ENCODE data around the gene ABCC12.
"Not testable (repeated sequence)": the region's sequence is repeated elsewhere in the genome, so short reads cannot be mapped to it uniquely, and the experiment has no call there.

The ABCC12 gene

GRCh38 chr16:48181746-48182520, 26.1 kb upstream of the ABCC12 start:
- H3K4me1 ChIP-seq (ENCODE audit: control insufficient read depth, insufficient read depth, low read length); H3K9ac ChIP-seq (ENCODE audit: low read length); H3K27ac ChIP-seq (ENCODE audit: low read depth, low read length); H3K4me3 ChIP-seq (ENCODE audit: low read length); H3K27me3 ChIP-seq (ENCODE audit: control insufficient read depth, insufficient read depth, low read length); H3K36me3 ChIP-seq (ENCODE audit: control insufficient read depth, insufficient read depth, low read length): not testable (repeated sequence)

DNA sequence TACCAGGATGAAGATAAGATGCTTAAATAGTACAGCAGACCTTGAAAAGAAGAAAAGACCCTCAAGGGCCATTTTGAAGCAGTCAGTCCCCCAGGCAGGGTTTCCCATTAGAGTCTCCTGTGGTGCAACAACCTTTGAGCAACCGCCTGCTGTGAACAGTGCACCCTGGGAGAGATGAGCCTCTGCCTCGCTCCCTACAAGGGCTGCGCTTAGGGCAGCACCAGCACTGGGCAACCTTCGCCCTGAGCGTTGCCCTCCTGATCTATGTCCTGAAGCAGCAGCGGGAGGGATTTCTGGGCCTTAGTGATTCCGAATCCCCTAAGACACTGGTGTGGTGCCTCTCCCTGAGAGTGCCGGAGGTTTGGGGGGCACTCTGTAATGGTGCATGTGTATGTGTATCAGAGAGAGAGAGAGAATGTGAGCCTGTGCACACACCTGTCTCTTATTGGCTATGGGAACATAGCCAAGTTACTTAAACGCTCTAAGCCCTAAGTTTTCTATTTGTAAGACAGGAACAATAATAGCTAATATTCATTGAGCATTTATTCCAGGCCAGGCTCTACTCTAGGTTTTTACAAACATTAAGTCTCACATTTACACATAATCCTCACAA, 25.2 kb upstream of the ABCC12 start:
- H3K36me3 ChIP-seq (ENCODE audit: control insufficient read depth, insufficient read depth, low read length), result no peaks in the 10 kb centered on the region
- no peak overlapping the region for H3K9ac ChIP-seq (ENCODE audit: low read length)
- no peak overlapping the region for H3K4me3 ChIP-seq (ENCODE audit: low read length)
- H3K4me1 ChIP-seq (ENCODE audit: control insufficient read depth, insufficient read depth, low read length), result no peaks in the 10 kb centered on the region
- H3K27ac ChIP-seq (ENCODE audit: low read depth, low read length), result no peak overlapping the region
- no peaks in the 10 kb centered on the region for H3K27me3 ChIP-seq (ENCODE audit: control insufficient read depth, insufficient read depth, low read length)

- no peaks in the 10 kb centered on the region for H3K36me3 ChIP-seq (ENCODE audit: control insufficient read depth, insufficient read depth, low read length)
- no peak overlapping the region for H3K9ac ChIP-seq (ENCODE audit: low read length)
- H3K27me3 ChIP-seq (ENCODE audit: control insufficient read depth, insufficient read depth, low read length), result no peaks in the 10 kb centered on the region
- no peaks in the 10 kb centered on the region for H3K4me1 ChIP-seq (ENCODE audit: control insufficient read depth, insufficient read depth, low read length)
- no peak overlapping the region for H3K4me3 ChIP-seq (ENCODE audit: low read length)
- H3K27ac ChIP-seq (ENCODE audit: low read depth, low read length), result no peak overlapping the region
Observed at GRCh38 chr16:48176635-48177408, 21.0 kb upstream of the ABCC12 start.

DNA sequence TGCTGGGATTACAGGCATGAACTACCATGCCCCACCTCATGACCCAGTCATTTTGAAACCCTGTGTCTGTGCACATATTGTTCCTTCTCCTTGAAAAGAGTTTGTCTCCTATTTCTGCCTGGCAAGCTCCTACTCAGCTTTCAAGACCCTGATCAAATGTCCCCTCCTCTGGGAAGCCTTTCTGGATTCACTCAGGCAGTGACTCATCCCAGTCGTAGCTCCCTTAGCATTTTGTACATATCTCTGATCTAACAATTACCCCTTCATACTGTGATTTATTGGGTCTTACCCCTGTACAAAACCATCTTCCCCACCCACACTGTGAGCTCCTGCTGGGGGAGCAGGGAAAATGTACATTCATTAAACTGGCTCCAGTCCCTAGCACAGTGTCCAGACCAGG, 18.1 kb upstream of the ABCC12 start:
- H3K9ac ChIP-seq (ENCODE audit: low read length), result no peak overlapping the region
- no peaks in the 10 kb centered on the region for H3K4me1 ChIP-seq (ENCODE audit: control insufficient read depth, insufficient read depth, low read length)
- H3K27ac ChIP-seq (ENCODE audit: low read depth, low read length), result no peak overlapping the region
- H3K36me3 ChIP-seq (ENCODE audit: control insufficient read depth, insufficient read depth, low read length), result no peaks in the 10 kb centered on the region
- H3K4me3 ChIP-seq (ENCODE audit: low read length), result no peak overlapping the region
- H3K27me3 ChIP-seq (ENCODE audit: control insufficient read depth, insufficient read depth, low read length), result no peaks in the 10 kb centered on the region

GRCh38 chr16:48172682-48173081, 16.9 kb upstream of the ABCC12 start:
- H3K27me3 ChIP-seq (ENCODE audit: control insufficient read depth, insufficient read depth, low read length), result no peaks in the 10 kb centered on the region
- no peak overlapping the region for H3K9ac ChIP-seq (ENCODE audit: low read length)
- H3K4me1 ChIP-seq (ENCODE audit: control insufficient read depth, insufficient read depth, low read length), result no peaks in the 10 kb centered on the region
- H3K36me3 ChIP-seq (ENCODE audit: control insufficient read depth, insufficient read depth, low read length), result no peaks in the 10 kb centered on the region
- H3K27ac ChIP-seq (ENCODE audit: low read depth, low read length), result no peak overlapping the region
- no peak overlapping the region for H3K4me3 ChIP-seq (ENCODE audit: low read length)

GRCh38 chr16:48169896-48170295, 14.1 kb upstream of the ABCC12 start:
- H3K27ac ChIP-seq (ENCODE audit: low read depth, low read length), result no peak overlapping the region
- no peaks in the 10 kb centered on the region for H3K36me3 ChIP-seq (ENCODE audit: control insufficient read depth, insufficient read depth, low read length)
- H3K4me3 ChIP-seq (ENCODE audit: low read length), result no peak overlapping the region
- H3K27me3 ChIP-seq (ENCODE audit: control insufficient read depth, insufficient read depth, low read length), result no peaks in the 10 kb centered on the region
- H3K4me1 ChIP-seq (ENCODE audit: control insufficient read depth, insufficient read depth, low read length), result no peaks in the 10 kb centered on the region
- no peak overlapping the region for H3K9ac ChIP-seq (ENCODE audit: low read length)

DNA sequence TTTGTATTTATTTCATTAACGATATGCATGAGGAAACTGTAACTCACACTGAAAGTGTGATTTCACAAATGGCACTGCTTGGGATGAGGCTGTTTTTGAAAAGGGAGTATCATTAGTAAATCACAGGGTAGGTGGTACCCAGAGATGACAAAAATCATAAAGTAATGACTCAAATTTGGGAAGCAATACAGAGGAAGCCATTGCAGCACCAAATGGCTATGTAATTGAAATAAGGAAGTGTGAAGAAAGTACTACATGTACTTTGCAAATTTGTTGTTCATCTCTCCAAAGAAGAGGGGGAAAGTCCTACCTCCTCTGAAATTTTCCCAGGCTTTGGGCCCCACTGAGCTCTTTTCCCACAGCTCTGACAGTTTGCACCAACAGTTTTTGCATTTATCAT, 12.3 kb upstream of the ABCC12 start:
- Histone ChIP-seq H3K9ac (ENCODE audit: low read length) (no peak overlapping the region), H3K36me3 (ENCODE audit: control insufficient read depth, insufficient read depth, low read length) (no peaks in the 10 kb centered on the region), H3K27ac (ENCODE audit: low read depth, low read length) (no peak overlapping the region), H3K4me3 (ENCODE audit: low read length) (no peak overlapping the region), H3K4me1 (ENCODE audit: control insufficient read depth, insufficient read depth, low read length) (no peaks in the 10 kb centered on the region), H3K27me3 (ENCODE audit: control insufficient read depth, insufficient read depth, low read length) (no peaks in the 10 kb centered on the region)

DNA sequence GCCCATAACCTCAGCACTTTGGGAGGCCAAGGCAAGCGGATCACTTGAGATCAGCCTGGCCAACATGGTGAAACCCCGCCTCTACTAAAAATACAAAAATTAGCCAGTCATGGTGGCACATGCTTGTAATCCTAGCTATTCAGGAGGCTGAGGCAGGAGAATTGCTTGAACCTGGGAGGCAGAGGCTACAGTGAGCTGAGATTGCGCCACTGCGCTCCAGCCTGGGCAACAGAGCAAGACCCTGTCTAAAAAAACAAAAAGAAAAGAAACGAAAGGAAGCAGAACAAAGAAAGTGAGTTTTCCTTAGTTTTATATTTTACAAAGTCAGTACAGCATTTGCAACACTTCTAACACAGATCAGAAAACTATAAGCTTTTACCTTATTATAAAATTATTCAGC, 10.8 kb upstream of the ABCC12 start:
- not testable (repeated sequence) for H3K4me3 ChIP-seq (ENCODE audit: low read length)

DNA sequence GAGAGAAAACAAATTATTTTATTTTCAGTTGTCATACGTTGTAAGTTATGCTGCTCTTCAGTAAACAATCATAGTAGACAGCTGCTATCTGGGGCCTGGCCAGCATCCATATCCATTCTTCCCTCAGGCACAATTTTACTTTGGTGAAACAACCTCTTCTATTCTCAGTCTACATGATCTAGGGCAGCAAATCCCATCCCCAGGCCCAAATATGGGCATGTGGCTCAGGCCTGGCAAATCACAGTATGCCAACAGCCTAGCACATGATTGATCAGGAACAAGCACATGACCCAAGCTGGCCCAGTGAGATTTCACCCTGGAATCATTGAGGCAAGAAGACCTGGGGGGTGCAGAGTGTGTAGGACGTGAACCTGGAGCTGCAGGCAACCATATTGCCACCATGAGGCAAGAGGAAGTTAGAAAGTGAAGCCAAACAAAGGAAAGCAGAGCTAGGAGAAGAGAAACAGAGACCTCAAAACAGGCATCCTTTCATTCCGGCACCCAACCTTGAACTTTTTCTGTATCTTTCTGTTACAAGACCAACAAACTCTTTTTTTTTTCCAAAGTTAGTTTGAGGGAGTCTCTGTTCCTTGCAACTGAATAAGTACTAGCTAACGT, 10.3 kb upstream of the ABCC12 start:
- H3K9ac ChIP-seq (ENCODE audit: low read length), result no peak overlapping the region
- no peaks in the 10 kb centered on the region for H3K36me3 ChIP-seq (ENCODE audit: control insufficient read depth, insufficient read depth, low read length)
- H3K4me3 ChIP-seq (ENCODE audit: low read length), result no peak overlapping the region
- no peaks in the 10 kb centered on the region for H3K4me1 ChIP-seq (ENCODE audit: control insufficient read depth, insufficient read depth, low read length)
- H3K27ac ChIP-seq (ENCODE audit: low read depth, low read length), result no peak overlapping the region
- H3K27me3 ChIP-seq (ENCODE audit: control insufficient read depth, insufficient read depth, low read length), result no peaks in the 10 kb centered on the region

More for the DNA sequence above, 10.8 kb upstream of the ABCC12 start:
- H3K36me3 ChIP-seq (ENCODE audit: control insufficient read depth, insufficient read depth, low read length); H3K4me1 ChIP-seq (ENCODE audit: control insufficient read depth, insufficient read depth, low read length); H3K9ac ChIP-seq (ENCODE audit: low read length); H3K27me3 ChIP-seq (ENCODE audit: control insufficient read depth, insufficient read depth, low read length); H3K27ac ChIP-seq (ENCODE audit: low read depth, low read length): not testable (repeated sequence)

- H3K27me3 ChIP-seq (ENCODE audit: control insufficient read depth, insufficient read depth, low read length), result no peaks in the 10 kb centered on the region
- no peak overlapping the region for H3K27ac ChIP-seq (ENCODE audit: low read depth, low read length)
- no peak overlapping the region for H3K9ac ChIP-seq (ENCODE audit: low read length)
- no peak overlapping the region for H3K4me3 ChIP-seq (ENCODE audit: low read length)
- no peaks in the 10 kb centered on the region for H3K4me1 ChIP-seq (ENCODE audit: control insufficient read depth, insufficient read depth, low read length)
- H3K36me3 ChIP-seq (ENCODE audit: control insufficient read depth, insufficient read depth, low read length), result no peaks in the 10 kb centered on the region
Observed at GRCh38 chr16:48164907-48165715, 9.3 kb upstream of the ABCC12 start.

- no peaks in the 10 kb centered on the region for H3K4me1 ChIP-seq (ENCODE audit: control insufficient read depth, insufficient read depth, low read length)
- no peaks in the 10 kb centered on the region for H3K27me3 ChIP-seq (ENCODE audit: control insufficient read depth, insufficient read depth, low read length)
- H3K36me3 ChIP-seq (ENCODE audit: control insufficient read depth, insufficient read depth, low read length), result no peaks in the 10 kb centered on the region
- no peak overlapping the region for H3K9ac ChIP-seq (ENCODE audit: low read length)
- no peak overlapping the region for H3K27ac ChIP-seq (ENCODE audit: low read depth, low read length)
- no peak overlapping the region for H3K4me3 ChIP-seq (ENCODE audit: low read length)
Observed at GRCh38 chr16:48162839-48163410, 7.1 kb upstream of the ABCC12 start.
